Trophoblast cell (in vitro differentiated cells and primary cell): ENCODE results near the gene SSH2.
A peak's percentile ranks its signal among the peaks of the same experiment; 100 is the strongest.

Experiments used
- DNase-seq, 2 donors: peaks; one replicate each; pipeline ENCODE4 v3.0.0-alpha.2; 2016
- H2AFZ ChIP-seq: 2 replicates; pipeline ENCODE4 v1.6.1; 2013; ENCODE audit warnings: low read length, moderate library complexity, mild to moderate bottlenecking; ENCODE audit not compliant: insufficient read depth, poor library complexity
- H2AK5ac ChIP-seq: 2 replicates; pipeline ENCODE4 v1.6.1; 2013; ENCODE audit warnings: mild to moderate bottlenecking, low read length
- H2BK120ac ChIP-seq: 2 replicates; pipeline ENCODE4 v1.6.1; 2013; ENCODE audit warnings: low read length, mild to moderate bottlenecking, moderate library complexity; ENCODE audit not compliant: insufficient read depth, poor library complexity
- H2BK12ac ChIP-seq: 2 replicates; pipeline ENCODE4 v1.6.1; 2013; ENCODE audit warnings: mild to moderate bottlenecking, low read length, moderate library complexity
- H2BK5ac ChIP-seq: 2 replicates; pipeline ENCODE4 v1.6.1; 2013; ENCODE audit warnings: low read length, low read depth, moderate library complexity, mild to moderate bottlenecking; ENCODE audit not compliant: poor library complexity
- H3K14ac ChIP-seq: 2 replicates; pipeline ENCODE4 v1.6.1; 2013; ENCODE audit warnings: mild to moderate bottlenecking, low read length
- H3K18ac ChIP-seq: 2 replicates; pipeline ENCODE4 v1.6.1; 2013; ENCODE audit warnings: mild to moderate bottlenecking, low read length
- H3K23ac ChIP-seq: 2 replicates; pipeline ENCODE4 v1.6.1; 2013; ENCODE audit warnings: low read length
- H3K27ac ChIP-seq: 2 replicates; pipeline ENCODE4 v1.5.1; 2013; ENCODE audit warnings: low read depth, mild to moderate bottlenecking, inconsistent platforms, low read length, moderate library complexity
- H3K27me3 ChIP-seq: 2 replicates; pipeline ENCODE4 v1.6.1; 2013; ENCODE audit warnings: inconsistent platforms, mild to moderate bottlenecking, low read length, moderate library complexity; ENCODE audit not compliant: insufficient read depth
- H3K36me3 ChIP-seq, 2 experiments: 1 replicate in 1 of 2; 2 replicates in 1 of 2; pipeline ENCODE4 v1.6.1; 2013; ENCODE audit warnings: low read length in 2 of 2, mild to moderate bottlenecking in 2 of 2, moderate library complexity in 1 of 2; ENCODE audit not compliant: insufficient read depth in 2 of 2, control insufficient read depth in 1 of 2
- H3K4ac ChIP-seq: 2 replicates; pipeline ENCODE4 v1.6.1; 2013; ENCODE audit warnings: low read depth, mild to moderate bottlenecking, low read length, moderate library complexity
- H3K4me1 ChIP-seq, 2 experiments: 1 replicate in 1 of 2; 2 replicates in 1 of 2; pipeline ENCODE4 v1.6.1; 2013; ENCODE audit warnings: low read length in 2 of 2, mild to moderate bottlenecking in 2 of 2, moderate library complexity in 1 of 2; ENCODE audit not compliant: insufficient read depth in 2 of 2, control insufficient read depth in 1 of 2
- H3K4me2 ChIP-seq: 2 replicates; pipeline ENCODE4 v1.6.1; 2013; ENCODE audit warnings: inconsistent platforms, mild to moderate bottlenecking, low read length, moderate library complexity
- H3K4me3 ChIP-seq: 2 replicates; pipeline ENCODE4 v1.5.1; 2013; ENCODE audit warnings: mild to moderate bottlenecking, low read depth, low read length, inconsistent platforms
- H3K79me1 ChIP-seq: one replicate; pipeline ENCODE4 v1.6.1; 2013; ENCODE audit warnings: low read length
- H3K79me2 ChIP-seq: 2 replicates; pipeline ENCODE4 v1.6.1; 2013; ENCODE audit warnings: low read length, mild to moderate bottlenecking; ENCODE audit not compliant: control insufficient read depth, insufficient read depth, poor library complexity
- H3K9ac ChIP-seq: 2 replicates; pipeline ENCODE4 v1.6.1; 2013; ENCODE audit warnings: mild to moderate bottlenecking, low read length
- H3K9me3 ChIP-seq: 2 replicates; pipeline ENCODE4 v1.6.1; 2013; ENCODE audit warnings: low read depth, mild to moderate bottlenecking, control low read depth, inconsistent platforms, low read length; ENCODE audit not compliant: insufficient read depth
- H4K12ac ChIP-seq: 2 replicates; pipeline ENCODE4 v1.6.1; 2013; ENCODE audit warnings: low read depth, mild to moderate bottlenecking, low read length, moderate library complexity
- H4K8ac ChIP-seq: 2 replicates; pipeline ENCODE4 v1.6.1; 2013; ENCODE audit warnings: low read depth, mild to moderate bottlenecking, low read length, moderate library complexity
- H4K91ac ChIP-seq: one replicate; pipeline ENCODE4 v1.6.1; 2013; ENCODE audit warnings: low read depth, mild to moderate bottlenecking, low read length, moderate library complexity
- WGBS: extraction: QIAGEN DNeasy Blood & Tissue Kit; methylation state at CpG from one replicate; pipeline ENCODE4 v1.1.7; 2013; ENCODE audit warnings: missing lambda C conversion rate; ENCODE audit not compliant: insufficient read length, insufficient coverage; ENCODE audit errors: extremely low coverage; 5-methylcytosine and 5-hydroxymethylcytosine counted together

Gene SSH2

DNA sequence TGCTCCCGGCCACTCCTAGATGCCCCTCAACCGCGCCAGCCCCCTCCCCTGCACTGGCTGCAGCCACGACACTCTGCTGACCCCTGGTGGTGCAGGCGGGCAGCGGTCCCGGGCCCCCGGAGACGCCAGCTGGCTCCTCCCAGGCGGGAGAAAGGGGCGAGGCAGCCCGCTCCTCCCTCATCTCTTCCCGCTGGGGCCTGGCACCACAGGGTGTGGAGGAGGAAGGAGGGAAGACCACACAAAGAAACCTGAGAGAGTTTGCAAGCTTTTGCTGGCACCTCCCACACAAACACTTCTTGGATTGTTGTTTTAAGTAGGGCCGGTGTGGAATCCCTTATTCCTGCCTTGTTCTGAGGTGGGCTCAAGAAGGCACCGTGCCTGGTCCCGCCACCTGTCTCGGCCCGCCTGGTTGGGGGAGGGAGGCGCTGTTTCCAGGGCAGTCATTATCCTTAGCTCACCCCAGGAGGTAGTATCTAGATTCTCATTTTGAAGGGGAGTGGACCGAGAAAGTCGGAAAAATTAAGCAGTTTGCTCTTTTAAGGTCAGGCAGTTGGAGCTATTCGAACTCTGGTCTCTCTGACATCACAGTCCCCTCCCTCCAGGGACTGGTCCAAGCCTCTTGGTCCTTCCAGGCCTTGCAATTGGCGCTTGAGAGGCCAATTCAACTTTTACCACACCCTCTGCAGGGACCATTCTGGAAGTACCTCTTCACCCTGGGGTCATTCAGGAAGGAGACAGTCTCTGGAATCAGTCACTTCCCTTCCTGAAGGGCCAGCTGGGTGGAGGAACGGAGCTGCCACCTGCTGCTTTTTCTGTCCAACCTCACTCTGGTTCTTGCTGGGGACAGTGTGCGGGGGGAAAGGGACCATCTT is 338.1 kb downstream of the SSH2 start:
- Histone ChIP-seq H3K4me2 (peak overlapping the region; percentile 89), H3K9ac (no peak overlapping the region), H3K4me3 (peak overlapping the region; percentile 56), H2BK120ac (no peak overlapping the region), H3K27me3 (peaks cover 9% of the 10 kb centered on the region), H2AK5ac (no peak overlapping the region), H4K8ac (peak overlapping the region; percentile 39), H3K23ac (no peak overlapping the region), H3K36me3 (no peaks in the 10 kb centered on the region), H3K4ac (no peak overlapping the region), H4K12ac (no peak overlapping the region), H3K4me1 (peaks cover 35 to 37% of the 10 kb centered on the region in 2 experiments), H3K79me1 (peaks cover 7% of the 10 kb centered on the region), H3K27ac (no peak overlapping the region), H2BK5ac (no peak overlapping the region), H4K91ac (no peak overlapping the region), H3K18ac (no peak overlapping the region), H2AFZ (peak overlapping the region; percentile 48), H3K9me3 (no peaks in the 10 kb centered on the region), H2BK12ac (no peak overlapping the region), H3K14ac (no peak overlapping the region), H3K79me2 (peaks cover 9% of the 10 kb centered on the region)
- WGBS, result no CpG with 5 or more reads among the region's 25 CpGs
- peak; percentile 69 to 86 for DNase-seq

DNA sequence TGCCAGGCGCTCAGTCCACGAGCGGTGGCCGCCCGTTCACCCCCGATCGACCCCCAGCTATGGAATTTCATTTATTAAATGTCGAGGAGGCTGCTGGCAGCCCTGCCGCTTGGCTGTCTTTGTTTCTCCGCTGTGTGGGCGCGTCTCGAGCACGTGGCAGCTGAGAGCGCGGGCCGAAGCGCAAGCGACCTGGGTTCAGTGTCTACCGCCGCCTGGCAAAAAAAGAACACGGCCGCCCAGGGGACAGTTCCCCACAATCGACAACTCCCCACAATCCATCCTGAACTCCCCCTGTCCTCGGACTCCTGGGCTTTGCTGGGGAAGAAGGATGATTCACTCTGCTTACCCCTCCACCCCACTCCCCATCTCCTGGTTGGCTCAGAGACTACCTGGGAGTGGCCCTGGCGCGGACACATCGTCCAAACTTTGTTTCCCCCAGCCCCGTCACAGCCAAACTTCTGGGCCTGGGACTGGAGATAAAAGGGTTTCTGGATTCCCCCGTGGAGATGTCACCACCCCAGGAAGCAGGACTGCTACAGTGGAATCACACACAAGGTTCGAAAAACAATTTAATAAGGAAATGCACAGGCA is 338.8 kb downstream of the SSH2 start:
- H3K79me2 ChIP-seq, result peaks cover 9% of the 10 kb centered on the region
- peaks cover 7% of the 10 kb centered on the region for H3K79me1 ChIP-seq
- H2BK5ac ChIP-seq, result no peak overlapping the region
- H2BK12ac ChIP-seq, result peak overlapping the region; percentile 19
- H3K4me3 ChIP-seq, result peak overlapping the region; percentile 56
- WGBS, result no CpG with 5 or more reads among the region's 31 CpGs
- no peak overlapping the region for H2BK120ac ChIP-seq
- H3K27ac ChIP-seq, result no peak overlapping the region
- peak overlapping the region; percentile 64 for H3K4me2 ChIP-seq
- H3K14ac ChIP-seq, result no peak overlapping the region
- no peak for DNase-seq
- no peak overlapping the region for H2AK5ac ChIP-seq
- peak overlapping the region; percentile 6 for H3K18ac ChIP-seq
- H4K12ac ChIP-seq, result peak overlapping the region; percentile 20
- peaks cover 9% of the 10 kb centered on the region for H3K27me3 ChIP-seq
- H3K9ac ChIP-seq, result no peak overlapping the region
- H2AFZ ChIP-seq, result peak overlapping the region; percentile 48
- peaks cover 35 to 37% of the 10 kb centered on the region in 2 experiments for H3K4me1 ChIP-seq
- H3K36me3 ChIP-seq, result no peaks in the 10 kb centered on the region
- H4K8ac ChIP-seq, result peak overlapping the region; percentile 39
- H4K91ac ChIP-seq, result peak overlapping the region; percentile 8
- no peak overlapping the region for H3K23ac ChIP-seq
- H3K9me3 ChIP-seq, result no peaks in the 10 kb centered on the region
- H3K4ac ChIP-seq, result no peak overlapping the region

DNA sequence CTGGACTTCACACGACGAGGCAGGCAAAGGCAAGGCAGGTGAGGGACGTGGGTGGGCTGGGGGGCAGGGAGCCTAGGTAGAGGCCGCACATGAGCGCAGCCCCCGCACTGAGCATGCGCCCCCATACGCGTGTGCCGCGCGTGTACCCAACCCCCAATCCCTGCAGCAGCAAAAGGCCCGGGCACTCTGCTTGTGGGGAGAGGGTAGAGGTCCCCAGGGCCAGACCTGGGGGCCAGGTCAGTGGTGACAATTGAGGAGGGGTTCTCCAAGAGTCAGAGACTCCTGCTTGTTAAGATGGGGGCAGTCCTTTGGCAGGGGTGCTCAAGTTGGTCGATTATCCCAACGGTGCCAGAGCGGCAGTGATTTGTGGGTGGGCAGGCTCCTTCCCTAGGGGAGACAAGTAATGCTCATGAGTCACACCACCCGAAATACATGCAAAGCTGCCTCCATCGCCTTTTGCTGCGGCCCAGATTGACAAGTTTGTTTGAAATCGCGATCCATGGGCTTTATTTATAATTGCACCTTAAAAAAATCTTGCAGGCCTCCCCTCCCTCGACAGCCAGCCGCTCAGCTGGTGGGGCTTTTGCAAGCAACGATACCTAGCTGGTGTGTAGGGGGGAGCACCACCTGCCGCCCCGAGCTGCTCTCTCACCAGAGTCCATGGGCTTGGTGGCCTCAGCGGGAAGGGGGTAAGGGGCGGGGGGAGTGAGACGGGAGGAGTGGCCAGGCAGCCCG is 339.4 kb downstream of the SSH2 start:
- H3K27me3 ChIP-seq, result peaks cover 9% of the 10 kb centered on the region
- H3K4ac ChIP-seq, result no peak overlapping the region
- peak overlapping the region; percentile 64 for H3K4me2 ChIP-seq
- H3K18ac ChIP-seq, result no peak overlapping the region
- no peak overlapping the region for H3K27ac ChIP-seq
- no peak overlapping the region for H2BK12ac ChIP-seq
- peaks cover 9% of the 10 kb centered on the region for H3K79me2 ChIP-seq
- WGBS, result no CpG with 5 or more reads among the region's 30 CpGs
- H2BK120ac ChIP-seq, result no peak overlapping the region
- no peaks in the 10 kb centered on the region for H3K9me3 ChIP-seq
- no peak overlapping the region for H2AK5ac ChIP-seq
- H3K14ac ChIP-seq, result no peak overlapping the region
- H2AFZ ChIP-seq, result peak overlapping the region; percentile 48
- peak overlapping the region; percentile 39 for H4K8ac ChIP-seq
- H4K12ac ChIP-seq, result no peak overlapping the region
- H3K4me3 ChIP-seq, result no peak overlapping the region
- peak overlapping the region; percentile 8 for H4K91ac ChIP-seq
- no peak overlapping the region for H3K9ac ChIP-seq
- no peak overlapping the region for H2BK5ac ChIP-seq
- no peak overlapping the region for H3K23ac ChIP-seq
- no peaks in the 10 kb centered on the region for H3K36me3 ChIP-seq
- DNase-seq, result no peak
- H3K79me1 ChIP-seq, result peaks cover 7% of the 10 kb centered on the region
- peaks cover 35 to 37% of the 10 kb centered on the region in 2 experiments for H3K4me1 ChIP-seq
